NCI-H510A (cell line): ENCODE measurements around the gene VILL.
"Not testable (repeated sequence)": the region's sequence is repeated elsewhere in the genome, so short reads cannot be mapped to it uniquely, and the experiment has no call there.

Experiments
- DNase-seq: peaks from one replicate; lab custom pipeline; 2025; lab: John Stamatoyannopoulos, UW

Gene VILL

DNA sequence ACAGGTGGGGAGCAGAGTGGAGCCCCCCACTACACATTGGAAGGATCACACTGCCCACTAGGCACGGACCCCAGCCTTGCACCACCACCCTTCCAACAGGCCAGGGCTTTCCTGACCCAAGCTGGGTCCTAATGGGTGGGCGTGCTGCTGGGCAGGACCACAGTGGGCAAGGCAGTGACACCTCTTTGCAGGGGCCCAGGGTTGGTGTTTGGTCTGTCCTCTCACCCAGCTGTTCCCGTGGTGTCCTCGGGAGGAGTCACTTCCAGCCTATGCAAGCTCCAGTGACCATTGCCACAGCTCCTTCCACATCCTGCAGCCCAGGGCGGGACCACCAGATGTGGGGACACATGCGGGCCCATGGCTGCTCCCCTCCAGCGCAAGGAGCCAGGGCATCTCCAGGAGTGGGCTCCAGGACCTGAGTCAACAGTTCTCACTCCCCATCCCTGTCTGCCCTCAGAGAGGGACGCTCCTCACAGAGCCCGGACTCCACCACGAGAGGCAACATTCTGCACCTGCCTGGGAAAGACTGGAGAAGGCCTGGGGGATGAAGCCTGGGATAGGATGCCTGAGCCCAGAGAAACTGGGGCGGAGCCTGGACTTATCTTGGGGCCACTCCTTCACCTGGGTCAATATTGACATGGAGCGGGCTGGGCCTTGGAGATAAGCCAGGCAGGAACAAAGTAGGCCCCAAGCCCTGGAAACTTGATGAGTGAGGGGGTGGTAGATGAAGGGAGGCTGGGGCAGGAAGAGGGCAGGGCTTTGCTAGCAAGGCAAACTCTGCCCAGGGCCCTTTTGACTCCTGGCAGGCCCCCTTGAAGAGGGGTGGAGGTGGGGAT, 3.9 kb upstream of the VILL start:
- peak; percentile 82 for DNase-seq

DNA sequence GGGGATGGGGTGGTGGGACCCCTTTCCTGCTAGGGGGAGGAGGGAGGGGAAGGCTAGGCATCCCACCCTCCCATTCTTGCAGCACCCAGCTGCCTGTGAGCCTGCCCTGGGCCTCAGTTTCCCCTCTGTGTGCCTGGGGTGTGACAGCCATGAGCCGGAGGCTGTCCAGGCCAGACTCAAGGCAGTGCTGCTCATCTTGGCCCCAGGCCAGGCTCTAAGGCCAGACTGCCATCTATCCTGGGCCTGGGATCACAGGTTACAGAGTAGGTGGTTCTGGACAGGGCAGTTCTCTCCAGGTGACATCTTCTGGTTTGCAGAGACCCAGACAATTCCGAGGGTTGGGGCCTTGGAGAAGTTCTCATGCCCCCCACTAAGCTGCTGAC, 3.3 kb upstream of the VILL start:
- no peak for DNase-seq

DNA sequence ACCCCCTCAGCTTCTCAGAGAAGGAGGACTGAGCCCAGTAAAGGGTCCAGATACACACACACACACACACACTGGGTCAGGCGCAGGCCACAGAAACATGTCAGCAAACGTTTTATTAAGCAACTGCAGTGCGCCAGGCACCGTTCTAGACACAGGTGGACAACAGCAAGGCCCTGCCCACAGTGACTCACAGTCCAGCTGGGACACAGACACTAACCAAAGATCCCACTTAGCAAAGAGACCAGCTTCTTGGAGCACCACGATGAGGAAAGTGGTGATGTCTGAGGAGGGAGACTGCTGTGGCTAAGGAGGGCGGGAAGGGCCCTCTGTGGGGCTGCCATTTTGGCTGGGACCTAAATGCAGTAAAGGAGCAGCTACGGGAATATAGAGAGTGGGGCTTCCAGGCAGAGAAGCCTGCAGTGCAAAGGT, 2.8 kb upstream of the VILL start:
- DNase-seq = no peak

DNA sequence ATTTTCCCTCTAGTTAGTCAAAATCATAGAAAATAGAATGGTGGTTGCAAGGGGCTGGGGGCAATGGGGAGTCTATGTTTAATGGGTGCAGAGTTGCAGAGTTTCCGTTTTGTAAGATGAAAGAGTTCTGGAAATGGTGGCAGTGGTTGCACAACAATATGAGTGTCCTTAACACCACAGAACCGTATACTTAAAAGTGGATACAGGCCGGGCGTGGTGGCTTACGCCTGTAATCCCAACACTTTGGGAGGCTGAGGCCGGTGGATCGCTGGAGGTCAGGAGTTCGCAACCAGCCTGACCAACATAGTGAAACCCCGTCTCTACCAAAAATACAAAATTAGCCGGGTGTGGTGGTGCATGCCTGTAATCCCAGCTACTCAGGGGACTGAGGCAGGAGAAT, 2.2 kb upstream of the VILL start:
- DNase-seq = not testable (repeated sequence)

DNA sequence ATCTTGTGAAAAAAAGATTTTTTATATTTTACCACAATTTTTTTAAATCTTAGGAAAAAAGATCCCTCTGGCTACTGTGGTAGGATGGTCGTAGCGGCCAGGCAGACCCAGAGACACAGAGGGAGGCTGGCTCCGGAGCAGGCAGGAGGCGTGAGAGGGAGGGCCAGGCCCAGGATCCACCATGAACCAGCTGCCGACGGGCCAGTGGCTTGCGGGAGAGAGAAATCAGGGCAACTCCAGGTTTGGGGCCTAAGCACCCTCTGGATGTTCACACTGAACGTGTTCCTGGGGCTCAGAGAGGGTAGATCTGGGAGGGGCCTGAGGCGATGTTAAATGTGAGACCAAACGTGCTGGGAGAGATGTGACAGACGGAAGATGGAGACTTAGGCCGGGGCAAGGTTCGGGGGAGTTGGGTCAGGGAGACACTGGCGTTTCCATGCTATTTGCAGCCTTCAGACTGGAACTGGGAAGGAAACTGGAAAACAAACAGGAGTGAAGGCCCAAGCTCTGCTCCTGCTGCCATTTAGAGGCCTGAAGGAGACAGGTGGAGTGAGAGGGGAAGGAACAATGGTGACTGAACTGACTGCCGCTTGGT, 1.6 kb upstream of the VILL start:
- no peak for DNase-seq

DNA sequence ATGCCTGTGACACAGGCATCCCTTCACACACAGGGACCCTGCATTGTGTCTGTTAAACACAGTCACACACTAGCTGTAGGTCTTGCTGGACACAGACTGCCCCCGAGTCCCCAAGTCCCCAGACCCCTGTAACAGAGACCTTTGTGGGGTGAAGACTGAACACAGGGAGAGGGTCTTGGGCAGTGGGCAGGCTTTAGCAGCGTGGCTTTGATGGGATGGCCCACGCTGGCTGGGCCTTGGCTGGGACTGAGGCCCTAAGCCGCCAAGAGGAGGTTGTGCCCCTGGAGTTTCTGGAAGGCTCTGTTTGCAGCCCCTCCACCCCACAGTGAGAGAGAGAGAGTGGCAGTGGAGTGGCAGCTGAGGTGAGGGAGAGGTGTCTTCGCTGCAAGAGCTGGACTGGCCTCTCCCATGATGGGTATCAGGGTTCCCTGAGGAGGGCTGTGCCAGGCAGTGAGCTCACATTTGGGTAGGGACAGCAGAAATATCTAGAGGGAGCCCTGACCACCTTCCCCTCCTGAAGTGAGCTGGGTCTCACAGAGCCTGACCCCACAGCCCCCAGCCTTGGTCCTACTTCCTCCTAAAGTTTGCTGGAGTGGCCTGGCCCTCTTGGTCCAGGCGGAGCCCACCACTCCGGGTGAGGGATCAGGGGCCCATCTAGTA, 635 bp upstream of the VILL start:
- no peak for DNase-seq

DNA sequence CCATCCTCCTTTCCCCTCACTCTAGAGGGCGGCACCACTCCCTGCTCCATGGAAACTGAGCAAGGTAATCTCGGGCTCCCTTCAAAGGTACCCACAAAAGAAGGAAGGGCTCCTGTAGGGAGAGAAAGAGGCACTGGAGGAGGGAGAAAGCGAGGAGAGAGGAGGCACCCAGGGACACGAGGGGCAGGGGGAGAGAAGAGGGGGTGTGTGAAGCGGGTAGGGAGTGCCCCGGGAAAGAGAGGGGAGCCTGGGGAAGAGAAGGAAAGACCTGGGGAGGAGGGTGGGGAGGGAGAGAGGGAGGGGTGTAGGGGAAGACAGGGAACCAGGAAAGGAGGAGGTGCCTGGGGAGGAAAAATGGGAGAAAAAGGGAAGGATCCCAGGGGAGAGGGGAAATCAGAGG, 523 bp downstream of the VILL start:
- no peak for DNase-seq

DNA sequence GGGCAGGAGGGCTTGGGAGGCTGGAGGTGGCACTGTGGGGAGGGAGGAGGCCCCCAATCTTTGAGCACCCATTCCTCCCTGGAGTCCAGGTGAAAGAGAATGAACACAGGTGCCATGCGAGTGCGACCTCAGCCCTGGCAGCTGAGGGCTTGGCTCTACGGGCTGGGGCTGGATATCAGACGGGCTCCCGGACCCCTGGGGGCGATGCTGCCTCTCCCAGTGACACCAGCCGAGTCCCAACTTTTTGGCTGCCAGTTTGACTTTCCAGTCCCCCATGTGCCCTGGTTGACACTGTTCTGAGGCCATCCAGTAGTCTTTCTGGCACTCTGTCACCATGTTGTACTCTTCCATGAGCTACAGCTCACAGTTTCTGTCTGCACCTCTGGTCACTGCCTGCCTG, 1.2 kb downstream of the VILL start:
- DNase-seq = no peak

DNA sequence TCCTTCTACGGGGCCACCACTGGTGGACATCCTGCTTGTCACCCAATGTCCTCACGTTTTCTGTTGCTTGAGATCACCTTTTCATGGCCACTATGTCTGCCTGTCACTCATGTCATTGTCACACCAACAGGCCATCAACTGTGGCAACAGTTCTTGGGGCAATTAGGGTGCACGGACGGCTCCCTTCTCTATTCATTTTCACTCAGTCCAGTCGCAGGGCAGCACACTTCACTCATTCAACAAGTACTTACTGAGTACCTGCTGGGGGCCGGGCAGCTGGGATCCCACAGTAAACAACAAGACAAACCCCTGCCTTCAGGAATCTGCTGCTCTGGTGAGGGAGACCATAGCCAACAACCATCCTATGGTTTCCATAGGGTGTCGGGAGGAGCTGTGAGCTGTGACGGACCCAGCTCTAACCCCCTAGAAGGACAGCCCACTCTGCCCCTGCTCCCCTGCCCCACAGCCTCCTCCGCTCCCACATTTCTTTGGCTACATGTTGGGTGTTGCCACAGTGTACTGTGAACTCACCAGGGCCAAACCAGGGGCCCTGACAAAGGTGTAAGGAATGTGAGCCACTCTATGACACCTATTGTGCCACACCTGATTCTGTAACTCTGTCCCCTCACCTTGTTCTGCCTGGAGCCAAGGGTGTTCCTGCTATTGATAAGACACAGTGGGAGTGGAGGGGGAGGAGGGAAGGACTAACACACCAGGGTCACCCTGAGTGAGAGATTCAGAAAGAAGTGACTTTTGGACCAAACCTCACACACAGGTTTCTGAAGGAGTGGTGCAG, 1.9 kb downstream of the VILL start:
- no peak for DNase-seq

DNA sequence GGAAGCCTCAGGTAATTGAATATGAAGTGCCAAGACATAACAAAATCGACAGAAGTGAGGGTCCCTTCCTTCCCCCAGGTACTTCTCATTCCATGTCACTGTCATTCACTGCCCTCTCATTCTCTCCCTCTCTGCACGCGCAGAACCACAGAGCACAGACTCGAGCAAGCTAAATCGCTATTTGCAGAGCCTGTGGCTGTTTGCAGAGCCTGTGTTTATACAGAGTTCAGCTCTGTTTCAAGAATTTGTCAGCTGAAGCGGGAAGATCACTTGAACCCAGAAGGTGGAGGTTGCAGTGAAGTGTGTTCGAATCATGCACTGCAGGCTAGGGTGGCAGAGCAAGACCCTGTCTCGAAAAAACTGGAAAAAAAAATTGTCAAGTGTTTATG, 2.5 kb downstream of the VILL start:
- no peak for DNase-seq

DNA sequence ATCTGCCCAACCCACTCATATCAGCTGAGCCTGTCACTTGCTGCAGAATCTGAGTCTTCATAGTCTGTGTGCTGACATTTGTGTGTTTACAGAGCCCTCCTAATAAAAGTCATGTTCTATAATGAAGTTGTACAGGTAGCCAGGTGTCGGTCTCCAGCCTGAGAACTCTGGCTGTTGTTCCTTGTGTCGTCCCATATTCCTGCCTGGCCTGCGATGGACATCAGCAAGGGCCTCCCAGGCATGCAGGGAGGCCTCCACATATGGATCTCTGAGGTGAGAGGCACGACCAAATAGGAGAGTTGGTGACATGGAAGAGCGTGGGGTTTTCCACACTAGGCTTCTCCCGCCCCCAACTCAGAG, 2.9 kb downstream of the VILL start:
- DNase-seq = no peak

DNA sequence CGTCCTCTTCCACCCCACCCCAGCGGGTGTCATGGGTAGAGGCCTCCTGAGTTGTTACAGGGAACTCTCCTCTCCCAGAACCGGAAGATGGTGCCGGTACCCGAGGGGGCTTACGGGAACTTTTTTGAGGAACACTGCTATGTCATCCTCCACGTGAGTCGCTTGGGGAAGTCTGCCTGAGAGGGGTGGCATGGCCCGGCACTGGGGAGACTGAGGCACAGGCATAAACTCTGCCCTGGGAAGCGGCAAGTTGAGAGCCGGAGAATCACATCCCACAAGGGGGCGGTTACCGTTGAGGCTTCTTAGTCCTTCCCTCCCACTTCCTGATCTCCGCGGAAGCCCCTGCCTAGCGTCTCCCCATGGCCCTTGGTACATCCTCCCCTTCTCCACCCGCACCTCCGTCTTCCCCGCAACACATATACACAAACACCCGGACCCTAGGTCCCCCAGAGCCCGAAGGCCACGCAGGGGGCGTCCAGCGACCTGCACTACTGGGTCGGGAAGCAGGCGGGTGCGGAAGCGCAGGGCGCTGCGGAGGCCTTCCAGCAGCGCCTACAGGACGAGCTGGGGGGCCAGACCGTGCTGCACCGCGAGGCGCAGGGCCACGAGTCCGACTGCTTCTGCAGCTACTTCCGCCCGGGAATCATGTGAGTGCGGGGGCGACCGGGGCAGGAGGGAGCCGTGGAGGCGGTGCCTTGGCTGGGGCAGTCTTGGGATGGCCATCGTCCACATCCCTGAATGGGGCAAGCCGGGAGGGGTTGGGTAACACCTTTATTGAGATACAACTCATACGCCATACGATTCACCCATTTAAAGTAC, 3.4 kb downstream of the VILL start:
- no peak for DNase-seq

DNA sequence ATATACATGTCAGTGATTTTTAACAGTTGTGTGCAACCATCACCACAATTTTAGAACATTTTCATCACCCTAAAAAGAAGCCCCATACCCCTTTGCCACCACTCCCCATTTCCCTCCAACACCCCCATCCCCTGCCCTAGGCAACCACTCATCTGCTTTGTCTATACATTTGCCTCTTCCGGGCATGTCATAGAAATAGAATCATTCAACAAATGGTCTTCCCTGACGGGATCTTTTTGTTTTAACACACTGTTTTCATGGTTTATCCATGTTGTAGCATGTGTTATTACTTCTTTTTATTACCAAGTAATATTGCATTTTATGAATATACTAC, 4.0 kb downstream of the VILL start:
- DNase-seq = no peak

DNA sequence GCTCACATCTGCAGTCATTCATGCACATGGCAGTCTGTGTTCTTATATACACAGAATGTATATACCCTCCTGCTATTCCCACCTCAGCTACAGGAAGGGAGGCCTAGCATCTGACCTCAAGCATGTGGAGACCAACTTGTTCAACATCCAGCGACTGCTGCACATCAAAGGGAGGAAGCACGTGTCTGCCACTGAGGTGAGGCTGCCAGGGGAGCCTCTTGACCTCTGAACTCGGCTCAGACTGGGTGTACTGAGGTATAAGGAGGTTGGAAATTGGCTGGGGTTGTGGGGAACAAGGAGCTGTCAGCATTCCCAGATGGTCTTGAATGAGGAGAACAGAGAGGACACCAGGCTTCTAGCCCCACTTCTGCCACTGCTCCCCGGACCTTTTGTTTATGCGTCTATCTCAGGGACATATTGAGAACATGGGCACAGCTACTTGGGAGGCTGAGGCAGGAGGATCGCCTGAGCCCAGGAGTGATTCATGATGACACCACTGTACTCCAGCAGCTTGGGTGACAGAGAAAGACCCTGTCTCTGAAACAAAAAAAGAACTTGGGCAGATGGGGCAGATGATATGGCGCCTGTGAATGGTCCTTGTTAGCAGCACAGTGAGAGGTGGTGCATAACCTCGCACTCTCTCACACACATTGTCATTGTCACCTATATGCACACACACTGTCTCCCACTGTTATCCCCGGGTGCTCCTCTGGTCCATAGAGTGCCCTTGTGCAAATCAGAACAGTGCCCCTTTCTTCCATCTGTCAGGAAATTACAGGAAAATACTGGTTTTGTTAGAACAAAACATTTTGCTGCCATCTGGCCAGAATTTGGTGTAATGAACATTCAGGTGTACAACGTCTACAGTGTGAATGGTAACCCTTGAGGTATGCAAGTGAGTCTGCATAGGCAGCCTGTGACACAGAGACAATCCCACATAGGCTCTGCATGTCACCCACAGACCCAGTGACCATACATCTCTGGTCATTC, 5.4 kb downstream of the VILL start:
- DNase-seq = no peak

DNA sequence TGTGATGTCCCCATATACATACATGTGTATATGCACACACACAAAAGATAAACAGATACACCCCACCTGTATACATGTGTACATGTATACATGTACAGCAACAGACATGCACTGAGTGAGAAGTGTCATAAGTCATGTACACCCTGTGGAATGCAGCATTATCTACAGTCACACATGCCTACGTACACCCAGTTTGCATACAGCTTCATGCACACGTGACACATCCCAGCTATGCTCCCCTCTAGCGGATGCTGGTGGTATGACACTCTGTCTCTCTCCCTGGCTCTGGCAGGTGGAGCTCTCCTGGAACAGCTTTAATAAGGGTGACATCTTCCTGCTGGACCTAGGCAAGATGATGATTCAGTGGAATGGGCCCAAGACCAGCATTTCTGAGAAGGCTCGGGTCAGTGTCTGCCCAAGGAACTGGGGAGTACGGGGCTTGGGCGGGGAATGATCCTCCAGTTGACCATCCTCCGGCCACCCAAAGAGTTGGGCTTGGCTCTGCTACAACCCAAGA, 6.3 kb downstream of the VILL start:
- DNase-seq = no peak

DNA sequence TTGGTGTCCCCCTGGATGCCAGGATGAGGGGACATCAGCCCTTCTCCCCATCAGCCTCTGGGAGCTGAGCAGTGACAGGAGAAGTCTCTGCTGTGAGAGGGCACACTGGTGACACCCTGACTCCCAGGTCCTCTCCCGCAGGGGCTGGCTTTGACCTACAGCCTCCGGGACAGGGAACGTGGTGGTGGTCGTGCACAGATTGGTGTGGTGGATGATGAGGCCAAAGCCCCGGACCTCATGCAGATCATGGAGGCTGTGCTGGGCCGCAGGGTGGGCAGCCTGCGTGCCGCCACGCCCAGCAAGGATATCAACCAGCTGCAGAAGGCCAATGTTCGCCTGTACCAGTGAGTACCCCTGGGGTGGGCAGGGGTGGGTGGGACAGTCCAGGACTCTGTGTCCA, 6.8 kb downstream of the VILL start:
- DNase-seq = no peak

DNA sequence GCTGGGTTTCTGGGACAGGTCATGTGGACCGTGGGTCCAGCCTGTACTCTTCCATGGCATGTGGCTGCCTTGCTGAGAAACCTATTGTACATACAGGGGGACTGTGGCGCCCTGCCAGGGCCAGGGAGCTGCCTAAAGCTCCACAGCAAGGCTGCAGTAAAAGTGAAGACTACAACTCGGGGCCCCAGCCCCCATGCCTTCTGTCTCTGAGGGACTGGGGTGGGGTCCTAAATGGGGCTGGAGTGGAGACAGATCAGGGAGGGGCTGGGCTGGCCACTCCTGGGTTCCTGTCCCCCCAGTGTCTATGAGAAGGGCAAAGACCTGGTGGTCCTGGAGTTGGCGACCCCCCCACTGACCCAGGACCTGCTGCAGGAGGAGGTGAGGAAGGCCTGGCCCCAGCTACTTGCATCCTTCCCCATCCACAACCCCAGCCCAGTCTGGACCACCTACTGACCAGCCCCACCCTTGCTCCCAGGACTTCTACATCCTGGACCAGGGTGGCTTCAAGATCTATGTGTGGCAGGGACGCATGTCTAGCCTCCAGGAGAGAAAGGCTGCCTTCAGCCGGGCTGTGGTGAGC, 7.3 kb downstream of the VILL start:
- no peak for DNase-seq

DNA sequence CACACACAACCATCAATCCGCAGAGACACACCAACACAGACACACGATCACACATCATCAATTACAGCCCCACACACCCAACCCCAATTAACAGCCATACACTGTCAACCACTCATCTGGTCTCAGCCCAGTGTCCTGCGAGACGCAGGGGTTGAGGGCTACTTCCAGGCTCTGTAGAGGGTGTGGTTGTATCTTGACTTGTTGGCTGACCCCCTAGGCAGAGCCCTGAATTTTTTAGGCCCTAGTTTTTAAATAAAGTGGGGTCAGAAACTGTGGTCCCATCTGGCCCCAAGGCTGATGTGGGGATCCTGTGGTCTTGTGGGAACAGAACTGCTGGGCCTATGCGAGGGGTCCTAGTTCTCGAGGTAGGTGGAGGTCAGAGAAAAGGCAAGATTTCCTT, 9.2 kb downstream of the VILL start:
- DNase-seq = no peak

DNA sequence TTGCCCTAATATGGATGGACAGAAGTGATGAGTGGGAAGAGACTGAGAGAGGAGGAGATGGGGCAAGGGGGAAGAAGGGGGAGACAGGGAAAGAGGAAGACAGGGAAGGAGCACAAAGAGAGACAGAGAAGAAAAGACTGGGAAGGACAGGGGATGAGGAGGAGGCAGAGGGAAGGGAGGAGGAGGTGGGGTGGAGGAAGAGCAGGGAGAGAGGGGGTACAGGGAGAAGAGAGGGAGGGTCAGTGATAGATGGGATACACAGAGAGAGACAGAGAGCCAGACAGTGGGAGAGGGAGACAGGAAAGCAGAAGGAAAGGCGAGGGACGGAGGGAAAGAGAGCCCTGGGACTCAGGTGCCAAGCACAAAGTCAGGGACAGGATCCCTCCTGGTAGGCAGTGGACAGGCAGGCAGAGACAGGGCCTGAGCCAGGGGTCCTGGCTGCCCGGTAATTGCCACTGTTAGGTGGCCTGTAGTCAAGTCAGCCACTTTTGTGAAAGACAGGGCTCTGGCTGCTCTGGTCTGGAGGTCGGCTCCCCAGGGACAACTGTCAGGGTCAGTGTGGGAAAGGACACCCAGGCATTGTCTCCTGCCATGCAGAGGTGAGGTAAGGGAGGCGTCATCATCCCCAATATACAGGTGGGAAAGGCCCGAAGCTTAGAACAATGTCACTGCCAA, 9.8 kb downstream of the VILL start:
- no peak for DNase-seq
